B cell (primary cell): ENCODE results near the gene BUB1.

ENCODE experiments used
- EZH2 ChIP-seq: IDR thresholded peaks from 2 replicates; pipeline ENCODE4 v1.6.1; 2012; ENCODE audit warnings: borderline replicate concordance, low read depth, mild to moderate bottlenecking, moderate library complexity, low read length; ENCODE audit not compliant: insufficient read depth, poor library complexity, severe bottlenecking
- TF ChIP-seq, protein P1 (sequence below): fragments of 200-600 bp; IDR thresholded peaks from one replicate; pipeline ENCODE4 v1.8.0; 2022; ENCODE audit warnings: antibody characterized with exemption, mild to moderate bottlenecking

DNA sequence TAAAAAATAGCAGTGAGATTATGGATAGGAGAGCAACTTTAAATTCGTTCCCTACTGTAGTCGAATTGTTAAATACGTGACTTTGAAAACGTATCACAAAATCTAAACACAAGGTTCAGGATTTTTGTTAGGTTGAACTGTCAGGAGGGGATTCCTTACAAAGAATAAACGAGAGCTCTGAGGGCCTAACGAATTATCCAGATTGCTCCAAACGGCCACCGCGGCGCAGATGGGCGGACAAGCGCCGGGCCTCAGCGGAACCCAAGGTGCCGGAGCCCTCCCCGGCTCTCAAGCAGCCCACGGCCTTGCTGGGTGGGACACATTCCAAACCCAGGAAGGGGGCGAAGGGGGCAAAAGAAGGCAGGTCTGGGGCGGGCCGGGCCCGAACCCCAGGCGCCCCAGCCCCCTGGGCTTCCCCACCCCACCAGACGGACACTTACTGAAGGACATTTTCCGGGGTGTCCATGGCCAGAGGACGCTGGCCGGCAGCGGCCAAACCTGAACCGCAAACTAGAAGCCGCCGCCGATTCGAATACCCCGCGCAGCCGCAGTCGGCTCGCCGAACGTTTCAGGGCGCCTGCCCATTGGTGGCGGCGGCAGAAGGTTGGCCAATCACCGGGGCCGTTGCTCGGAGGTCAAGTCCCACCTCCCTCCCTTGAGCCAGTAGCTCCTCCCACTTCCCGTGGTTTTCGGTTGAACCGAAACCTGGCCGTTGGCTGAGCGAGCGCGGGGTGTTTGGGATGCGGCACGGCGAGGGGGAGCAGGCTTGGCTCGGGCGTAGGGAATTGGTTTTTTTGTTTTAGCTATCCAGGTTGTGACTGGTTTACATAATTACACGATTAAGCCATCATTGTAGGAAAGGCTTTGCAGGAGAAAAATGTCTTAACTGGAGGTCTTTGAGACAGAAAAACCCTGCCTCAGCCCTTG is at the start of gene BUB1:
- TF ChIP-seq, protein P1, sequence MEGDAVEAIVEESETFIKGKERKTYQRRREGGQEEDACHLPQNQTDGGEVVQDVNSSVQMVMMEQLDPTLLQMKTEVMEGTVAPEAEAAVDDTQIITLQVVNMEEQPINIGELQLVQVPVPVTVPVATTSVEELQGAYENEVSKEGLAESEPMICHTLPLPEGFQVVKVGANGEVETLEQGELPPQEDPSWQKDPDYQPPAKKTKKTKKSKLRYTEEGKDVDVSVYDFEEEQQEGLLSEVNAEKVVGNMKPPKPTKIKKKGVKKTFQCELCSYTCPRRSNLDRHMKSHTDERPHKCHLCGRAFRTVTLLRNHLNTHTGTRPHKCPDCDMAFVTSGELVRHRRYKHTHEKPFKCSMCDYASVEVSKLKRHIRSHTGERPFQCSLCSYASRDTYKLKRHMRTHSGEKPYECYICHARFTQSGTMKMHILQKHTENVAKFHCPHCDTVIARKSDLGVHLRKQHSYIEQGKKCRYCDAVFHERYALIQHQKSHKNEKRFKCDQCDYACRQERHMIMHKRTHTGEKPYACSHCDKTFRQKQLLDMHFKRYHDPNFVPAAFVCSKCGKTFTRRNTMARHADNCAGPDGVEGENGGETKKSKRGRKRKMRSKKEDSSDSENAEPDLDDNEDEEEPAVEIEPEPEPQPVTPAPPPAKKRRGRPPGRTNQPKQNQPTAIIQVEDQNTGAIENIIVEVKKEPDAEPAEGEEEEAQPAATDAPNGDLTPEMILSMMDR: no peak
- no peak for TF ChIP-seq EZH2
